Measurements from ENCODE around the gene GDA.
"Not testable (repeated sequence)": the region's sequence is repeated elsewhere in the genome, so short reads cannot be mapped to it uniquely, and the experiment has no call there.

Gene GDA

GRCh38 chr9:72278959-72279358, 129.7 kb downstream of the GDA start:
- DNase-seq (ENCODE audit: low read depth in 2 of 2): no peak

DNA sequence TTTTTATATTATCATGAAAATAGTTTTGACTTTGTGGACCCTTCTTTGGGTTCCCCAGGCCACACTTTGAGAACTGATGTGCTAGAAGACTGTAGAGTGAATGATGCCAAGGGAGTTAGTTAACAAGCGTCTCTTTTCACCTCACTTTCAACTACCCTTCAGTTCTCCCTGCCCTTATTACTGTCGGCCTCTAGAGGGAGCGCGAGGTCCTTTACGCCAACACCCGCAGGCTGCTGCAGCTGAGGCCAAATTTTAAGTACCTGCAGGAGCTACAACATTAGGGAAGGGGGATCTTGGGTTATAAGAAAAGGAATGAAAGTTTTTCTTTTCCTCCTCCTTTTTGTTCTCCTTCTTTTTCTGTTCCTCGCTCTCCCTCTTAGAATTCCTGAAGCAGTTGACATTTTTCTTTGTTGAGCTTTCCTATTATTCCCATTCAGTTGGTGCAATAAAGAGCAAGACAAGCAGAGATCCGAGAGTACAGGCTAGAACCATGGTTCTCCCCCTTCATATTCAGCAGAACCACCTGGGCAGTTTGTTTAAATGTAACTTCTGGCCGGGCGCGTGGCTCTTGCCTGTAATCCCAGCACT, 131.8 kb downstream of the GDA start:
- peak; percentile 23 to 24 for DNase-seq (ENCODE audit: low read depth in 2 of 2)

GRCh38 chr9:72289401-72289800, 140.2 kb downstream of the GDA start:
- no peak for DNase-seq (ENCODE audit: low read depth in 2 of 2)

- DNase-seq (ENCODE audit: low read depth in 2 of 2): no peak
Observed at GRCh38 chr9:72290311-72290710, 141.1 kb downstream of the GDA start.

DNA sequence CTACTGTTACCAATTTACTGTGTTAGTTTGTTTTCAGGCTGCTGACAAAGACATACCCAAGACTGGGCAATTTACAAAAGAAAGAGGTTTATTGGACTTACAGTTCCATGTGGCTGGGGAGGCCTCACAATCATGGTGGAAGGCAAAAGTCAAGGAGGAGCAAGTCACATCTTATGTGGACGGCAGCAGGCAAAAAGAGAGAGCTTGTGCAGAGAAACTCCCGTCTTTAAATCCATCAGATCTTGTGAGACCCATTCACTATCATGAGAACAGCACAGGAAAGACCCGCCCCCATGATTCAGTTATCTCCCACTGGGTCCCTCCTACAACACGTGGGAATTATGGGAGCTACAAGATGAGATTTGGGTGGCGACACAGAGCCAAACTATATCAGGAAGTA, 142.3 kb downstream of the GDA start:
- not testable (repeated sequence) for DNase-seq (ENCODE audit: low read depth in 2 of 2)

GRCh38 chr9:72292256-72292682, 143.0 kb downstream of the GDA start:
- DNase-seq (ENCODE audit: low read depth in 2 of 2): peak; percentile 4 to 16

DNA sequence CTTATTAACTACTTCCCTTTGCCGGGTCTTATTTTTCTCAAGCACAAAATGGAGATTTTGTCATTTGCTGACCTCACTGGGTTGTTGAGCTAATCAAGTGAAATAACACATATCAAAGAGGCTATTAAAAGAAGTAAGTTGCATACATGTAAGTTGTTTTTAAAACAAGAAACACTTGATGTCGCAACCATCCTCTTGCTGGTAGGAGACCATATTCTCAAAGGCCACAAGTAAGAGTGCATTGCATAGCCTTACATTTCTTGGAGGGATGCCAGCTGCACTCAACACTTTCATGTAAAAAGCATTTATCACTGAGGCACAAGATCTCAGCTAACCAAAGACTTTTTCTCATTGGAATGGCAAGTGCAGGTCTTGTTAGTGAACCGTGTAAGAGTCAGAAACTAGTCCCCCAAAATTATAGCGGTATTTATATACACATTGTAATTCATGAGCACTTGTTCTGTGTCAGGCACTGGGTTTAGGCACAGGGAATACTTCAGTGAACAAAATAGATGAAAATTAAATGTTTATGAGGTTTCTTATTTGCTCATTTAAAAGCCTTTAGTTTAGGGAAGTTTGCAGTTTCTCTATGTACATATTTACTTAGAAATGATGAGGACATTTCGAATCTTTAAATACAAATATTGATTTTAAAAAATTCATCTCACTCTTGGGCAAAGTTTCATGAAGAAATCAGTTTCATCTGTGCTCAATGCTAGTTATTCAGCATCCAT, 143.8 kb downstream of the GDA start:
- DNase-seq (ENCODE audit: low read depth in 2 of 2): peak; percentile 93

DNA sequence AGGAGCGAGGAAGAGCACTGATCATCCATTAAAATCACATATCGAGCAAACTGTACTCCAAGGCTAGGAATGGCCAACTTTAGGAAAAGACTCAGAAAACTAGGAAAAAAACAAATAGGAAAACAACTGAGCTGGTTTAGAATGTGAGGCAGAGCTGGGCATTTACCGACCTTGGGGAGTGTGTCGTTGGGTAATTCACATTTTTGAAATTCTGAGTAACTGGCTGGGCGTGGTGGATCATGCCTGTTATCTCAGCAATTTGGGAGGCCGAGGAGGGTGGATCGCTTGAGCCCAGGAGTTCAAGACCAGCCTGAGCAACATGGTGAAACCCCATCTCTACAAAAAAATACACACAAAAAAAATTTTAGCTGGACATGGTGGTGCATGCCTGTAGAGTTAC, 145.7 kb downstream of the GDA start:
- DNase-seq (ENCODE audit: low read depth in 2 of 2): no peak

GRCh38 chr9:72297516-72297915, 148.3 kb downstream of the GDA start:
- DNase-seq (ENCODE audit: low read depth in 2 of 2): no peak

- no peak for DNase-seq (ENCODE audit: low read depth in 2 of 2)
Observed at GRCh38 chr9:72299017-72299603, 149.9 kb downstream of the GDA start.

DNA sequence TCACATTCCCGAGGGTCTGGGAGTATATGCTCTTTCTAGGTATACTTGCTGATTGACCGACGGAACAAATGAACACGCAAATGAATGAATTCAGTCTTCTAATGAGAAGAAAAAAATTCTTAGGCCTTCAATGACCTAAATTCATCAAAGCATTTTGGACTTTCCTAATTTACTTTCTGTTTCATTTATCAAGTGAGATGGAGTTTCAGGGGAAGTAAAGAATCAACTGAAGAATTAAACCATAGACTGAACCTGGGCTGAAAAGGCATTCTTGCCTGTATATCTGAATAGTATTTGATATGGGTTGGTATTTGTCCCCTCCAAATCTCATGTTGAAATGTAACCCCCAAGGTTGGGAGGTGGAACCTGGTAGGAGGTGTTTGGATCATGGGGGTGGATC, 151.6 kb downstream of the GDA start:
- no peak for DNase-seq (ENCODE audit: low read depth in 2 of 2)
